Brain microvascular endothelial cell (primary cell): ENCODE data around the gene CCR7.
A peak's percentile ranks its signal among the peaks of the same experiment; 100 is the strongest.

Source experiments
- DNase-seq: peaks from one replicate; pipeline ENCODE4 v3.0.0-alpha.2; 2020
- H3K27ac ChIP-seq: fragments of 250-450 bp; sonication (Bioruptor Pico); 2 replicates; pipeline ENCODE4 v1.5.1; 2020; ENCODE audit warnings: mild to moderate bottlenecking, moderate library complexity
- H3K27me3 ChIP-seq: fragments of 250-450 bp; sonication (Bioruptor Pico); replicated peaks from 2 replicates; pipeline ENCODE4 v1.5.1; 2020; ENCODE audit warnings: mild to moderate bottlenecking
- H3K36me3 ChIP-seq: fragments of 250-450 bp; sonication (Bioruptor Pico); replicated peaks from 2 replicates; pipeline ENCODE4 v1.5.1; 2020; ENCODE audit warnings: mild to moderate bottlenecking
- H3K4me3 ChIP-seq: 2 replicates; pipeline ENCODE4 v1.5.1; 2011; ENCODE audit warnings: low read depth, mild to moderate bottlenecking, control low read depth, low read length, moderate library complexity
- CTCF ChIP-seq: IDR thresholded peaks from 2 replicates; pipeline ENCODE4 v1.5.1; 2011; ENCODE audit warnings: low read depth, mild to moderate bottlenecking, moderate library complexity, low read length, control low read depth, inconsistent platforms; ENCODE audit errors: missing control alignments
- in situ Hi-C: cut with HindIII; loops from 2 replicates; pipeline ENCODE4 v1.10.0; 2017; ENCODE audit warnings: low sequenced_read_pairs, low pct_ligation_motif_present

Gene CCR7

DNA sequence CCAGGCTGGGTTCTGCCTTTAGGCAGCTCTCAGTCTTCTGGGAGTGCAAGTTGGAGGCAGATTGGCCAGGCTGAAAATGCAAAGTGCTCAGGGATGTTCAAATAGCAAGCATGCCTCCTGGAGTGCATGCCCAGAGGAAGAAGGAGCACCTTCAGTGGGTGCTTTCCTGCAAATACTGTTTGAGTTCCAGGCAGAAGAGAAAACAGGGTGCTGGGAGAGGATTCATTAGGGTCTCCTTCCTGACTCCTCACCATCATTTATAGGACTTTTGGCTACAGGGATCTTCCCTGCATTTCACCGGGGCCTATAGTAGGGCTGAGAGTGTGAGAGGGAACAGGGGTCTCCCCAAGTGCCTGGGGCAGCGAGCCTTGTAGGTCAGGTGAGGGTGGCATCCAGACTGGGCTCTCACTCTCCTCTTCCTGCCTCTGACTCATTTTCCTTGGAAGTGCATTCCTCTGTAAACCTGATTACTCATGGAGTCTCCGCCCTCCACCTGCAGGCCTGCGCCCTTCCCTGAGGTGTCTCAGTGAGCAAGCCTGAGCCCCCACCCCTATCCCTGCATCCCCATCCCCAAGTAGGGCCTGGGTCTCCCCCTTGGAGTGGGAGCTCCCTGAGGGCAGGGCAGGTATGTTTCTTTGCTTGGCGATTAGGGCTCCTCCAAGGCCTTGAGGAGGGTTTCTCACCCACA is 46.7 kb downstream of the CCR7 start:
- TF ChIP-seq CTCF, result no peak
- in situ Hi-C loops, result no loop called here
- no peaks in the 10 kb centered on the region for H3K36me3 ChIP-seq
- H3K4me3 ChIP-seq, result no peak overlapping the region
- DNase-seq, result no peak
- peak overlapping the region; percentile 11 for H3K27ac ChIP-seq
- H3K27me3 ChIP-seq, result no peaks in the 10 kb centered on the region

DNA sequence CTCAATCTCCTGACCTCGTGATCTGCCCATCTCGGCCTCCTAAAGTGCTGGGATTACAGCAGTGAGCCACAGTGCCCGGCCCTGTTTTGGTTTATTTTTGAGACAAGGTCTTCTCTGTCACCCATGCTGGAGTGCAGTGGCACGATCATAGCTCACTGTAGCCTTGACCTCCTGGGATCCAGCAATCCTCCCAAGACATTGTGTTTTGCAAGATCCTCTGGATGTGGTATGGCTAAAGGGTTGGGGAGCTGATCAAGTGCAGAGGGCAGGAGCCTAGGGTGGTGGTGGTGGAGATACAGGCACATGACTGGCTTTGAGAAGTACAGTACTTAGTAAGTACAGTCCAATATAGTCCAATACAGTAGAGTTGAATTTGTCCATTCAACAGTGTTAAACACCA is 47.3 kb downstream of the CCR7 start:
- TF ChIP-seq CTCF, result no peak
- H3K27ac ChIP-seq, result peak overlapping the region; percentile 11
- H3K27me3 ChIP-seq, result no peaks in the 10 kb centered on the region
- H3K4me3 ChIP-seq, result no peak overlapping the region
- no peak for DNase-seq
- in situ Hi-C loops, result no loop called here
- no peaks in the 10 kb centered on the region for H3K36me3 ChIP-seq

DNA sequence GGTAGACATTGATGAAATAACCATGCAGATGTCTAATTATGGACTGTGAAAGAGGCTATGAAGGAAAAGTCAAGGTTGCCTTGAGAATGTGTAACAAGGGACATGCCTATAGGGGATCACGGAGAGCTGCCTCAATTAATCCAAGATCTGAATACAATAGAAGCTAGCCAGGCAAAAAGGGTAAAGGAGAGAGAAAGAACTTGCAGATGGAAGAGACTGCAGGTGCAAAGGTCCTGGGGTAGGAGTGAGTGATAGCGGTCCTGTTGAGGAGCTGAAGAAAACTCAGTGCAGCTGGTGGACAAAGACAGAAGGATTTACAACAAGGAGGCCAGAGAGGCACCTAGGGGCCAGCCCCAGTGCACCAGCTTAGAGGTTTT is 48.0 kb downstream of the CCR7 start:
- Histone ChIP-seq H3K27ac (no peak overlapping the region), H3K4me3 (no peak overlapping the region), H3K36me3 (no peaks in the 10 kb centered on the region), H3K27me3 (no peaks in the 10 kb centered on the region)
- no peak for DNase-seq
- no peak for TF ChIP-seq CTCF
- in situ Hi-C loops, result no loop called here

DNA sequence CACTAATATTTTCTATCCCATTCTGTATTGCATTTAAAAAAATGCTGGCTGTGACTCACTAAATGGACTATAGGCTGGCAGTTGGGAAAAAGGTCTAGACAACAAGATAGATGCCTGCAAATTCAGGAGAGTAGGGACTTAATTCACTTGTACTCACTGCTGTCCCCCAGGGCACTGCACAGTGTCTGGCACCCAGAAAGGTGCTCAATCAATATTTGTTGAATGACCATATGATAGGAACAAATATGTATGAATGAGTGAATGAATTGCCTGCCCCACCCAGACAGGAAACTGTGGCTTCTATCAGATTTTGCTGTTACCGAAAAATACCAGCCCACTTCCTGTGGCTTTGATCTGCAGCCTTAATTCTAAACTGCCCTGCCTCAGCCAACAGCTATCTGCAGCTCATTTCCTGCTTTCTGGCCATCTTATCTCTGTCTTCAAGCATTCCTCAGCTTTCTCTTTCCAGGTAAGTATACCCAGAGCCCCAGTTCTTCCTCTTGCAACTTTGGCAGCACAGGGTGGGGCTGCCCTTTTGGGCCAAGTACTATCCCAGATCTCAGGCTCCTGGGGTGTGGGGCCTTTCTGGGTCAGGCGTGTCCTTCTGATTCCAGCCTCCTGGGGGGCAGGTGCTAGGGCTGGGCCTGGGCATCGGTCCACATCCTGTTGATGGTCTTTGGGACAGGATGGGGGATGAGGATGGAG is 48.5 kb downstream of the CCR7 start:
- in situ Hi-C loops, result no loop called here
- Histone ChIP-seq H3K27me3 (no peaks in the 10 kb centered on the region), H3K4me3 (no peak overlapping the region), H3K36me3 (no peaks in the 10 kb centered on the region), H3K27ac (no peak overlapping the region)
- no peak for TF ChIP-seq CTCF
- no peak for DNase-seq

- Histone ChIP-seq H3K27ac (no peak overlapping the region), H3K4me3 (no peak overlapping the region), H3K27me3 (no peaks in the 10 kb centered on the region), H3K36me3 (no peaks in the 10 kb centered on the region)
- no peak for DNase-seq
- TF ChIP-seq CTCF, result no peak
- in situ Hi-C loops, result no loop called here
Observed at GRCh38 chr17:40515491-40516041, 49.7 kb downstream of the CCR7 start.
